ENCODE measurements around the gene SCLY.

- TF ChIP-seq EZH2phosphoT487 (IDR thresholded peaks at IDR 0.05; ENCODE audit: borderline replicate concordance) (no peak), POLR2A (IDR thresholded peaks at IDR 0.05; ENCODE audit: borderline replicate concordance, extremely low read depth, insufficient read depth, insufficient read length) (no peak), SP1 (IDR thresholded peaks at IDR 0.05; ENCODE audit: low read depth) (no peak), JUND (IDR thresholded peaks at IDR 0.05) (no peak), POLR2AphosphoS5 (IDR thresholded peaks at IDR 0.05; ENCODE audit: low read depth, low read length) (no peak), SIN3A (IDR thresholded peaks at IDR 0.05; ENCODE audit: low read depth) (no peak), EZH2 (IDR thresholded peaks at IDR 0.05) (no peak)
- TF ChIP-seq, protein P1, sequence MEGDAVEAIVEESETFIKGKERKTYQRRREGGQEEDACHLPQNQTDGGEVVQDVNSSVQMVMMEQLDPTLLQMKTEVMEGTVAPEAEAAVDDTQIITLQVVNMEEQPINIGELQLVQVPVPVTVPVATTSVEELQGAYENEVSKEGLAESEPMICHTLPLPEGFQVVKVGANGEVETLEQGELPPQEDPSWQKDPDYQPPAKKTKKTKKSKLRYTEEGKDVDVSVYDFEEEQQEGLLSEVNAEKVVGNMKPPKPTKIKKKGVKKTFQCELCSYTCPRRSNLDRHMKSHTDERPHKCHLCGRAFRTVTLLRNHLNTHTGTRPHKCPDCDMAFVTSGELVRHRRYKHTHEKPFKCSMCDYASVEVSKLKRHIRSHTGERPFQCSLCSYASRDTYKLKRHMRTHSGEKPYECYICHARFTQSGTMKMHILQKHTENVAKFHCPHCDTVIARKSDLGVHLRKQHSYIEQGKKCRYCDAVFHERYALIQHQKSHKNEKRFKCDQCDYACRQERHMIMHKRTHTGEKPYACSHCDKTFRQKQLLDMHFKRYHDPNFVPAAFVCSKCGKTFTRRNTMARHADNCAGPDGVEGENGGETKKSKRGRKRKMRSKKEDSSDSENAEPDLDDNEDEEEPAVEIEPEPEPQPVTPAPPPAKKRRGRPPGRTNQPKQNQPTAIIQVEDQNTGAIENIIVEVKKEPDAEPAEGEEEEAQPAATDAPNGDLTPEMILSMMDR (IDR thresholded peaks at IDR 0.05 in 2 of 3, conservative IDR thresholded peaks at IDR 0.05 in 1 of 3; ENCODE audit: borderline replicate concordance in 1 of 3, insufficient read depth in 1 of 3, low read depth in 2 of 3, low read length in 2 of 3), result no peak
- TF ChIP-seq, protein P2, sequence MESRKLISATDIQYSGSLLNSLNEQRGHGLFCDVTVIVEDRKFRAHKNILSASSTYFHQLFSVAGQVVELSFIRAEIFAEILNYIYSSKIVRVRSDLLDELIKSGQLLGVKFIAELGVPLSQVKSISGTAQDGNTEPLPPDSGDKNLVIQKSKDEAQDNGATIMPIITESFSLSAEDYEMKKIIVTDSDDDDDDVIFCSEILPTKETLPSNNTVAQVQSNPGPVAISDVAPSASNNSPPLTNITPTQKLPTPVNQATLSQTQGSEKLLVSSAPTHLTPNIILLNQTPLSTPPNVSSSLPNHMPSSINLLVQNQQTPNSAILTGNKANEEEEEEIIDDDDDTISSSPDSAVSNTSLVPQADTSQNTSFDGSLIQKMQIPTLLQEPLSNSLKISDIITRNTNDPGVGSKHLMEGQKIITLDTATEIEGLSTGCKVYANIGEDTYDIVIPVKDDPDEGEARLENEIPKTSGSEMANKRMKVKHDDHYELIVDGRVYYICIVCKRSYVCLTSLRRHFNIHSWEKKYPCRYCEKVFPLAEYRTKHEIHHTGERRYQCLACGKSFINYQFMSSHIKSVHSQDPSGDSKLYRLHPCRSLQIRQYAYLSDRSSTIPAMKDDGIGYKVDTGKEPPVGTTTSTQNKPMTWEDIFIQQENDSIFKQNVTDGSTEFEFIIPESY (IDR thresholded peaks at IDR 0.05; ENCODE audit: extremely low read depth, insufficient replicate concordance, low read length), result no peak
Measured at GRCh38 chr2:238084761-238085160, 24.0 kb downstream of the SCLY start.
